MM.1S (cell line): ENCODE measurements around the gene SYT1.

Experiments
- DNase-seq: peaks from one replicate; pipeline ENCODE4 v3.0.0-alpha.2; 2015
- H2AFZ ChIP-seq: fragments of 300-600 bp; sonication (generic); 2 replicates; pipeline ENCODE4 v1.6.0; 2016; ENCODE audit warnings: antibody characterized with exemption, low read length
- H3F3A ChIP-seq: fragments of 300-600 bp; sonication (generic); 2 replicates; pipeline ENCODE4 v1.6.1; 2016; ENCODE audit warnings: mild to moderate bottlenecking, antibody characterized with exemption, low read length, moderate library complexity, mixed read lengths; ENCODE audit not compliant: insufficient read depth
- H3K27ac ChIP-seq: fragments of 300-600 bp; sonication (generic); 2 replicates; pipeline ENCODE4 v1.5.1; 2016; ENCODE audit warnings: mild to moderate bottlenecking, low read length
- H3K27me3 ChIP-seq: fragments of 300-600 bp; sonication (generic); replicated peaks from 2 replicates; pipeline ENCODE4 v1.6.0; 2016; ENCODE audit warnings: low read length; ENCODE audit not compliant: insufficient read depth
- H3K36me3 ChIP-seq: fragments of 300-600 bp; sonication (generic); replicated peaks from 2 replicates; pipeline ENCODE4 v1.6.1; 2016; ENCODE audit warnings: mild to moderate bottlenecking, low read length, mixed read lengths; ENCODE audit not compliant: insufficient read depth
- H3K4me1 ChIP-seq: fragments of 300-600 bp; sonication (generic); 2 replicates; pipeline ENCODE4 v1.6.1; 2016; ENCODE audit warnings: low read length, mixed read lengths
- H3K4me2 ChIP-seq: fragments of 300-600 bp; sonication (generic); 2 replicates; pipeline ENCODE4 v1.6.0; 2016; ENCODE audit warnings: low read depth, low read length
- H3K4me3 ChIP-seq: fragments of 300-600 bp; sonication (generic); 2 replicates; pipeline ENCODE4 v1.5.1; 2016; ENCODE audit warnings: low read length, mixed read lengths
- H3K79me2 ChIP-seq: fragments of 300-600 bp; sonication (generic); 2 replicates; pipeline ENCODE4 v1.6.1; 2016; ENCODE audit warnings: mixed run types, low read length, mixed read lengths
- H3K9ac ChIP-seq: fragments of 300-600 bp; sonication (generic); 2 replicates; pipeline ENCODE4 v1.6.1; 2016; ENCODE audit warnings: low read length, mixed read lengths
- H3K9me2 ChIP-seq: fragments of 300-600 bp; sonication (generic); replicated peaks from 2 replicates; pipeline ENCODE4 v1.6.1; 2016; ENCODE audit warnings: mild to moderate bottlenecking, low read length, mixed read lengths; ENCODE audit not compliant: insufficient read depth
- H3K9me3 ChIP-seq: fragments of 300-600 bp; sonication (generic); replicated peaks from 2 replicates; pipeline ENCODE4 v1.6.1; 2016; ENCODE audit warnings: mild to moderate bottlenecking, low read length, mixed read lengths; ENCODE audit not compliant: insufficient read depth
- H4K20me1 ChIP-seq: fragments of 300-600 bp; sonication (generic); 2 replicates; pipeline ENCODE4 v1.6.1; 2016; ENCODE audit warnings: mild to moderate bottlenecking, low read length, moderate library complexity, mixed read lengths; ENCODE audit not compliant: insufficient read depth
- CTCF ChIP-seq: fragments of 300-600 bp; sonication (generic); IDR thresholded peaks from 2 replicates; pipeline ENCODE4 v1.5.1; 2016; ENCODE audit warnings: antibody characterized with exemption, low read length, mixed read lengths
- EZH2 ChIP-seq: fragments of 300-600 bp; sonication (generic); optimal IDR thresholded peaks from 2 replicates; pipeline ENCODE3; 2017; ENCODE audit warnings: low read depth, mild to moderate bottlenecking, antibody characterized with exemption, low read length, mixed read lengths
- EZH2phosphoT487 ChIP-seq: fragments of 300-600 bp; sonication (generic); IDR thresholded peaks from 2 replicates; pipeline ENCODE4 v1.6.1; 2018; ENCODE audit warnings: antibody characterized with exemption, low read length

The SYT1 gene

GRCh38 chr12:79439175-79439825 is 574.7 kb downstream of the SYT1 start:
- no peaks in the 10 kb centered on the region for H3K27me3 ChIP-seq
- no peaks in the 10 kb centered on the region for H3K9me3 ChIP-seq
- no peaks in the 10 kb centered on the region for H3K36me3 ChIP-seq
- no peak overlapping the region for H3K27ac ChIP-seq
- no peaks in the 10 kb centered on the region for H3F3A ChIP-seq
- H3K4me2 ChIP-seq, result no peak overlapping the region
- H3K79me2 ChIP-seq, result no peaks in the 10 kb centered on the region
- DNase-seq, result no peak
- peaks cover 12% of the 10 kb centered on the region for H3K4me1 ChIP-seq
- no peak overlapping the region for H3K4me3 ChIP-seq
- no peak overlapping the region for H2AFZ ChIP-seq
- no peaks in the 10 kb centered on the region for H4K20me1 ChIP-seq
- no peaks in the 10 kb centered on the region for H3K9me2 ChIP-seq
- TF ChIP-seq EZH2phosphoT487 (no peak), EZH2 (no peak), CTCF (no peak)
- no peak overlapping the region for H3K9ac ChIP-seq

- TF ChIP-seq EZH2, result no peak
- TF ChIP-seq EZH2phosphoT487, result no peak
- TF ChIP-seq CTCF, result no peak
- Histone ChIP-seq H3K27ac (no peak overlapping the region), H3K36me3 (no peaks in the 10 kb centered on the region), H3K9me3 (no peaks in the 10 kb centered on the region), H4K20me1 (no peaks in the 10 kb centered on the region), H2AFZ (no peak overlapping the region), H3K27me3 (no peaks in the 10 kb centered on the region), H3K79me2 (no peaks in the 10 kb centered on the region), H3K4me1 (peaks cover 14% of the 10 kb centered on the region), H3F3A (no peaks in the 10 kb centered on the region), H3K9me2 (no peaks in the 10 kb centered on the region; the same call in 1 of the 2 replicates), H3K4me2 (no peak overlapping the region), H3K9ac (no peak overlapping the region), H3K4me3 (no peak overlapping the region)
- no peak for DNase-seq
These were observed 577.0 kb downstream of the SYT1 start for GRCh38 chr12:79441534-79441933.

- Histone ChIP-seq H3K36me3 (no peaks in the 10 kb centered on the region), H3K4me2 (no peak overlapping the region), H3F3A (no peaks in the 10 kb centered on the region), H3K4me3 (no peak overlapping the region), H3K9me2 (no peaks in the 10 kb centered on the region; the same call in 1 of the 2 replicates), H3K79me2 (no peaks in the 10 kb centered on the region), H3K9ac (no peak overlapping the region), H4K20me1 (no peaks in the 10 kb centered on the region), H3K27ac (no peak overlapping the region), H3K4me1 (peaks cover 14% of the 10 kb centered on the region), H2AFZ (no peak overlapping the region), H3K9me3 (no peaks in the 10 kb centered on the region), H3K27me3 (no peaks in the 10 kb centered on the region)
- TF ChIP-seq CTCF (no peak), EZH2 (no peak), EZH2phosphoT487 (no peak)
- no peak for DNase-seq
These were observed 577.8 kb downstream of the SYT1 start for GRCh38 chr12:79442396-79442795.
